GM12878 (cell line): Measurements from ENCODE around the gene PIP4K2A. TPM values are rescaled to one million over a fixed set of nuclear protein-coding genes. Genes with fewer than 3 reads are reported as not detected.

Source experiments
- ATAC-seq: fragments of 200-7000 bp; cut with Tn5 transposase; 3 replicates; pipeline ENCODE4 v1.9.1; 2020; ENCODE audit warnings: mild to moderate bottlenecking, moderate library complexity
- BruUV-seq: library from RNA; stranded (reverse); fragments of 400-500 nt; replicated peaks from 2 replicates; lab custom pipeline; 2021; lab: Mats Ljungman, UMichigan
- CTCF ChIA-PET: fragments of 300-600 bp; sonication (Branson Sonifier 250); formaldehyde crosslinking; extraction: SDS; loops from one replicate; lab custom pipeline; 2021; ENCODE audit warnings: inconsistent platforms; lab: Yijun Ruan, JAX
- POLR2A ChIA-PET: fragments of 350-600 bp; formaldehyde crosslinking; extraction: SDS; loops from one replicate; lab custom pipeline; 2021; ENCODE audit warnings: inconsistent platforms; lab: Charles Lee
- RAD21 ChIA-PET: fragments of 300-600 bp; sonication (Branson Sonifier 250); formaldehyde crosslinking; loops from one replicate; lab custom pipeline; 2023; ENCODE audit warnings: antibody characterized with exemption; ENCODE audit not compliant: unreplicated experiment; lab: Charles Lee
- SMC1A ChIA-PET: fragments of 300-600 bp; sonication (Branson Sonifier 250); formaldehyde crosslinking; loops from one replicate; lab custom pipeline; 2023; ENCODE audit not compliant: unreplicated experiment, uncharacterized antibody; lab: Charles Lee
- DNase-seq: peaks from one replicate; pipeline ENCODE4 v3.0.0-alpha.2; 2011; ENCODE audit warnings: low read depth, low spot score
- FAIRE-seq: peaks from 3 replicates; lab custom pipeline; 2011; peaks lifted over from hg19 to GRCh38; lab: Jason Lieb, UNC
- H2AFZ ChIP-seq: 2 replicates; pipeline ENCODE4 v1.6.0; 2011; ENCODE audit warnings: low read depth, low read length, control low read depth; ENCODE audit not compliant: control insufficient read depth
- H3K27ac ChIP-seq: 2 replicates; pipeline ENCODE4 v1.5.1; 2011; ENCODE audit warnings: control low read depth; ENCODE audit not compliant: control insufficient read depth, insufficient read depth
- H3K27me3 ChIP-seq, 2 experiments: replicated peaks in 1 of 2; 2 replicates each; pipeline versions ENCODE4 v1.6.0 to v1.6.1; 2011; ENCODE audit warnings: low read length in 1 of 2; ENCODE audit not compliant: control insufficient read depth in 2 of 2, insufficient read depth in 2 of 2
- H3K36me3 ChIP-seq, 2 experiments: 2 replicates each; pipeline ENCODE4 v1.5.1; 2011; ENCODE audit warnings: low read length in 1 of 2; ENCODE audit not compliant: control insufficient read depth in 2 of 2, insufficient read depth in 2 of 2
- H3K4me1 ChIP-seq: 2 replicates; pipeline ENCODE4 v1.6.1; 2011; ENCODE audit warnings: mild to moderate bottlenecking, low read length, moderate library complexity, mixed read lengths; ENCODE audit not compliant: control insufficient read depth, insufficient read depth
- H3K4me2 ChIP-seq: 2 replicates; pipeline ENCODE4 v1.6.0; 2011; ENCODE audit warnings: control low read depth; ENCODE audit not compliant: control insufficient read depth, insufficient read depth
- H3K4me3 ChIP-seq: fragments of 200-600 bp; sonication (generic); 2 replicates; pipeline ENCODE4 v1.5.1; 2016
- H3K79me2 ChIP-seq: 2 replicates; pipeline ENCODE4 v1.6.0; 2011; ENCODE audit warnings: low read length; ENCODE audit not compliant: control insufficient read depth, insufficient read depth
- H3K9ac ChIP-seq: 2 replicates; pipeline ENCODE4 v1.8.0; 2011; ENCODE audit warnings: low read length, control low read depth, mixed read lengths; ENCODE audit not compliant: control insufficient read depth, insufficient read depth
- H3K9me3 ChIP-seq: replicated peaks from 3 replicates; pipeline ENCODE4 v1.5.1; 2011; ENCODE audit warnings: mild to moderate bottlenecking, low read length; ENCODE audit not compliant: control insufficient read depth, insufficient read depth
- H4K20me1 ChIP-seq: 2 replicates; pipeline ENCODE4 v1.6.0; 2011; ENCODE audit not compliant: control insufficient read depth, insufficient read depth
- BCL3 ChIP-seq: IDR thresholded peaks from 2 replicates; pipeline ENCODE4 v1.6.1; 2011; ENCODE audit warnings: borderline replicate concordance, low read depth, mild to moderate bottlenecking, moderate library complexity, low read length; ENCODE audit not compliant: insufficient read depth, poor library complexity, severe bottlenecking
- BRCA1 ChIP-seq: IDR thresholded peaks from 2 replicates; pipeline ENCODE4 v1.6.1; 2011; ENCODE audit warnings: low read depth, low read length, improper control_type of control experiment
- CREB1 ChIP-seq: IDR thresholded peaks from 2 replicates; pipeline ENCODE4 v1.6.1; 2012; ENCODE audit warnings: low read depth, mild to moderate bottlenecking, inconsistent platforms
- EGR1 ChIP-seq, 2 experiments: IDR thresholded peaks; 1 replicate in 1 of 2; 2 replicates in 1 of 2; pipeline ENCODE4 v1.6.1; 2011 to 2012; ENCODE audit warnings: low read depth in 2 of 2, low read length in 2 of 2, borderline replicate concordance in 1 of 2, mild to moderate bottlenecking in 1 of 2, moderate library complexity in 1 of 2
- IRF5 ChIP-seq: fragments of 450-650 bp; IDR thresholded peaks from 2 replicates; pipeline ENCODE4 v1.6.1; 2017; ENCODE audit warnings: borderline replicate concordance
- NBN ChIP-seq: fragments of 450-650 bp; IDR thresholded peaks from 2 replicates; pipeline ENCODE4 v1.6.1; 2016
- POLR2AphosphoS2 ChIP-seq: IDR thresholded peaks from 2 replicates; pipeline ENCODE4 v1.6.1; 2011; ENCODE audit warnings: low read depth, mild to moderate bottlenecking, low read length, improper control_type of control experiment, moderate library complexity
- ZNF592 ChIP-seq: fragments of 450-650 bp; IDR thresholded peaks from 2 replicates; pipeline ENCODE4 v1.6.1; 2017; ENCODE audit warnings: mild to moderate bottlenecking, moderate library complexity
- WGBS: methylation state at CpG from one replicate; pipeline ENCODE4 v1.1.6; 2016; ENCODE audit warnings: low lambda C conversion rate; ENCODE audit not compliant: insufficient replicate concordance, insufficient coverage; ENCODE audit errors: missing lambda C conversion rate; 5-methylcytosine and 5-hydroxymethylcytosine counted together
- in situ Hi-C: fragments of 300-500 bp; cut with MboI; formaldehyde crosslinking; loops from 9 replicates; pipeline ENCODE4 v1.14.3; 2018; ENCODE audit warnings: mixed read lengths
- intact Hi-C: fragments of 100-400 bp; cut with micrococcal nuclease; formaldehyde crosslinking; loops from one replicate; pipeline ENCODE4 v1.14.2; 2022; ENCODE audit not compliant: unreplicated experiment
- polyA plus RNA-seq, 11 experiments: library from polyadenylated mRNA; depleted of rRNA in 4 of 11; unstranded in 6 of 11; stranded (reverse) in 5 of 11; fragments of >200 nt; fragmentation: Nextera tagmentation in 4 of 11; fragmentation: Illumina TruSeq in 1 of 11; extraction: Ambion mirVana in 4 of 11; extraction: Trizol in 1 of 11; gene quantifications; 1 replicate in 1 of 11; 2 replicates in 10 of 11; pipeline versions ENCODE4 v1.2.1 to v1.2.3, GENCODE V29; 2011 to 2016; ENCODE audit warnings: inconsistent platforms in 2 of 11, missing spikeins in 2 of 11, low read depth in 1 of 11
- total RNA-seq, 4 experiments: library from RNA; depleted of rRNA in 3 of 4; stranded (reverse); fragments of >200 nt in 3 of 4; fragmentation: Illumina TruSeq in 1 of 4; extraction: Trizol in 1 of 4; gene quantifications; 2 replicates each; pipeline versions ENCODE4 v1.2.1 to v1.2.3, GENCODE V29; 2013 to 2021

PIP4K2A gene
- total and polyA plus RNA-seq, 10 of the 15 experiments (the other 5 are each of a cell fraction or from before 2014, with no cell fraction given): 54.3 to 139 (median 84.4) TPM

- no peaks in the 10 kb centered on the region for H3K27me3 ChIP-seq
- in situ Hi-C loops: no loop called here
- intact Hi-C loops: no loop called here
- H3K4me1 ChIP-seq: peaks cover 34% of the 10 kb centered on the region
- WGBS: 40% methylated on average over 4 of the region's 4 CpGs
- no peaks in the 10 kb centered on the region for H3K9me3 ChIP-seq
- no peak overlapping the region for H3K4me2 ChIP-seq
- no peak overlapping the region for H3K27ac ChIP-seq
- RAD21 ChIA-PET: interaction anchor here (0.5 to 0.9 kb wide), 2 partner anchors 13 to 118 kb away, joined by 3 read pairs; no protein-coding TSS in a partner anchor
- SMC1A ChIA-PET: interaction anchor here (1.5 to 13.5 kb wide), 3 partner anchors 13 to 70 kb away, joined by 3 to 172 read pairs (median 72); partner anchors contain the start of gene PIP4K2A
- ATAC-seq (no peak), FAIRE-seq (no peak), DNase-seq (no peak)
- no peak overlapping the region for H3K9ac ChIP-seq
- BruUV-seq: no TSS peak
- no peak overlapping the region for H3K4me3 ChIP-seq
- CTCF ChIA-PET: interaction anchor here (1.3 to 12.1 kb wide), 2 partner anchors 13 to 69 kb away, joined by 4 to 72 read pairs; no protein-coding TSS in a partner anchor
- POLR2A ChIA-PET: no interaction called here
- H2AFZ ChIP-seq: no peak overlapping the region
- H3K36me3 ChIP-seq: peaks cover 3 to 5% of the 10 kb centered on the region in 2 experiments; a peak in 3 of 4 replicates
- TF ChIP-seq IRF5 (no peak), EGR1 (IDR thresholded peaks at IDR 0.05; ENCODE audit: borderline replicate concordance in 1 of 2, low read depth in 2 of 2, low read length in 2 of 2) (no peak), CREB1 (no peak)
- H4K20me1 ChIP-seq: no peaks in the 10 kb centered on the region
- H3K79me2 ChIP-seq: peaks cover 89% of the 10 kb centered on the region
These were observed 71.3 kb downstream of the PIP4K2A start for GRCh38 chr10:22643116-22643515.

- Histone ChIP-seq H3K27ac (no peak overlapping the region), H3K4me2 (no peak overlapping the region), H3K9ac (no peak overlapping the region), H3K9me3 (no peaks in the 10 kb centered on the region), H3K27me3 (no peaks in the 10 kb centered on the region), H2AFZ (no peak overlapping the region), H3K36me3 (peaks cover 4 to 5% of the 10 kb centered on the region in 2 experiments; a peak in 3 of 4 replicates), H3K79me2 (peaks cover 90% of the 10 kb centered on the region), H3K4me3 (no peak overlapping the region), H3K4me1 (peaks cover 32% of the 10 kb centered on the region), H4K20me1 (no peaks in the 10 kb centered on the region)
- intact Hi-C loops: no loop called here
- FAIRE-seq: no peak
- ATAC-seq: no peak
- ChIA-PET CTCF (interaction anchor here (1.0 to 12.1 kb wide), 4 partner anchors 11 to 69 kb away, joined by 3 to 72 read pairs (median 5); no protein-coding TSS in a partner anchor), POLR2A (interaction anchor here (0.8 to 1.2 kb wide), 2 partner anchors 10 to 37 kb away, joined by 3 to 5 read pairs; no protein-coding TSS in a partner anchor), SMC1A (interaction anchor here (0.7 to 13.5 kb wide), 5 partner anchors 12 to 41 kb away, joined by 3 to 172 read pairs (median 6); no protein-coding TSS in a partner anchor), RAD21 (no interaction called here)
- no peak for DNase-seq
- BruUV-seq: no TSS peak
- WGBS: 93% methylated on average over 5 of the region's 5 CpGs
- in situ Hi-C loops: no loop called here
- TF ChIP-seq BCL3: no peak
- TF ChIP-seq POLR2AphosphoS2: no peak
- no peak for TF ChIP-seq ZNF592
- no peak for TF ChIP-seq NBN
- no peak for TF ChIP-seq BRCA1
These were observed 72.6 kb downstream of the PIP4K2A start for GRCh38 chr10:22641743-22642142.
